Keratinocyte (primary cell): Measurements from ENCODE around the gene CRELD1. TPM values are rescaled to one million over a fixed set of nuclear protein-coding genes. Genes with fewer than 3 reads are reported as not detected.

Experiments
- DNase-seq: peaks from one replicate; pipeline ENCODE4 v3.0.0-alpha.2; 2011; ENCODE audit warnings: low read depth, missing footprints, low spot score
- FAIRE-seq: peaks from 2 replicates; lab custom pipeline; 2011; peaks lifted over from hg19 to GRCh38; lab: Jason Lieb, UNC
- H2AFZ ChIP-seq: 2 replicates; pipeline ENCODE4 v1.6.0; 2012; ENCODE audit warnings: low read length, control low read depth, inconsistent platforms; ENCODE audit not compliant: control insufficient read depth
- H3K27ac ChIP-seq: 2 replicates; pipeline ENCODE4 v1.5.1; 2011; ENCODE audit warnings: low read length; ENCODE audit not compliant: control insufficient read depth, insufficient read depth
- H3K27me3 ChIP-seq: 3 replicates; pipeline ENCODE4 v1.6.0; 2011; ENCODE audit warnings: low read length; ENCODE audit not compliant: control insufficient read depth, insufficient read depth; ENCODE audit errors: extremely low read depth
- H3K36me3 ChIP-seq, 2 experiments: 2 replicates in 1 of 2; 3 replicates in 1 of 2; pipeline ENCODE4 v1.5.1; 2011; ENCODE audit warnings: low read length in 2 of 2, mild to moderate bottlenecking in 1 of 2; ENCODE audit not compliant: control insufficient read depth in 2 of 2, insufficient read depth in 2 of 2; ENCODE audit errors: extremely low read depth in 1 of 2
- H3K4me1 ChIP-seq: 3 replicates; pipeline ENCODE4 v1.5.1; 2011; ENCODE audit warnings: low read length; ENCODE audit not compliant: control insufficient read depth, insufficient read depth; ENCODE audit errors: extremely low read depth
- H3K4me2 ChIP-seq: 3 replicates; pipeline ENCODE4 v1.6.0; 2011; ENCODE audit warnings: low read depth, low read length; ENCODE audit not compliant: control insufficient read depth, insufficient read depth; ENCODE audit errors: extremely low read depth
- H3K4me3 ChIP-seq, 3 experiments: fragments of 200-600 bp in 1 of 3; sonication (generic) in 1 of 3; 2 replicates in 2 of 3; 3 replicates in 1 of 3; pipeline ENCODE4 v1.5.1; 2011 to 2016; ENCODE audit warnings: low read length in 3 of 3, mild to moderate bottlenecking in 3 of 3, control low read depth in 2 of 3, inconsistent platforms in 1 of 3, low read depth in 1 of 3, mixed read lengths in 1 of 3, mixed run types in 1 of 3, moderate library complexity in 1 of 3; ENCODE audit not compliant: control insufficient read depth in 2 of 3, insufficient read depth in 2 of 3; ENCODE audit errors: extremely low read depth in 1 of 3
- H3K79me2 ChIP-seq: 2 replicates; pipeline ENCODE4 v1.6.0; 2012; ENCODE audit warnings: low read length; ENCODE audit not compliant: control insufficient read depth, insufficient read depth
- H3K9ac ChIP-seq: 3 replicates; pipeline ENCODE4 v1.6.0; 2011; ENCODE audit warnings: low read length; ENCODE audit not compliant: control insufficient read depth, insufficient read depth; ENCODE audit errors: extremely low read depth
- H3K9me1 ChIP-seq: 3 replicates; pipeline ENCODE4 v1.6.0; 2011; ENCODE audit warnings: low read length; ENCODE audit not compliant: control insufficient read depth, insufficient read depth; ENCODE audit errors: extremely low read depth
- H3K9me3 ChIP-seq: 2 replicates; pipeline ENCODE4 v1.5.1; 2012; ENCODE audit warnings: low read depth, low read length; ENCODE audit not compliant: control insufficient read depth
- H4K20me1 ChIP-seq: 3 replicates; pipeline ENCODE4 v1.6.0; 2011; ENCODE audit warnings: low read length; ENCODE audit not compliant: control insufficient read depth, insufficient read depth; ENCODE audit errors: extremely low read depth
- EZH2 ChIP-seq: IDR thresholded peaks from one replicate; pipeline ENCODE4 v1.6.1; 2012; ENCODE audit warnings: inconsistent platforms, mild to moderate bottlenecking, low read length, moderate library complexity
- dilution Hi-C: fragments of 300-500 bp; cut with MboI; formaldehyde crosslinking; loops from one replicate; pipeline ENCODE4 v1.7.0; 2020; ENCODE audit warnings: low sequenced_read_pairs; ENCODE audit not compliant: extremely low pct_ligation_motif_present
- polyA plus RNA-seq, 5 experiments: library from polyadenylated mRNA; depleted of rRNA in 3 of 5; stranded (reverse) in 3 of 5; stranded (forward) in 1 of 5; unstranded in 1 of 5; fragments of >200 nt; gene quantifications; 1 replicate in 1 of 5; 2 replicates in 3 of 5; 3 replicates in 1 of 5; pipeline versions ENCODE4 v1.2.1 to v1.2.3, GENCODE V29; 2011 to 2012; ENCODE audit warnings: missing spikeins in 2 of 5, low read depth in 1 of 5, low replicate concordance in 1 of 5
- TF ChIP-seq, protein P1 (sequence below), 3 experiments: IDR thresholded peaks in 1 of 3; conservative IDR thresholded peaks in 1 of 3; optimal IDR thresholded peaks in 1 of 3; 2 replicates in 2 of 3; 3 replicates in 1 of 3; pipeline versions ENCODE3 to v1.5.1; 2011; ENCODE audit warnings: low read length in 3 of 3, mild to moderate bottlenecking in 3 of 3, moderate library complexity in 2 of 3, control low read depth in 1 of 3, inconsistent platforms in 1 of 3; ENCODE audit not compliant: insufficient read depth in 2 of 3; ENCODE audit errors: extremely low read depth in 1 of 3

CRELD1 gene
- polyA plus RNA-seq, 1 donor (not counting 4 experiments of a cell fraction or from before 2014, with no cell fraction given) = 11.2 TPM

DNA sequence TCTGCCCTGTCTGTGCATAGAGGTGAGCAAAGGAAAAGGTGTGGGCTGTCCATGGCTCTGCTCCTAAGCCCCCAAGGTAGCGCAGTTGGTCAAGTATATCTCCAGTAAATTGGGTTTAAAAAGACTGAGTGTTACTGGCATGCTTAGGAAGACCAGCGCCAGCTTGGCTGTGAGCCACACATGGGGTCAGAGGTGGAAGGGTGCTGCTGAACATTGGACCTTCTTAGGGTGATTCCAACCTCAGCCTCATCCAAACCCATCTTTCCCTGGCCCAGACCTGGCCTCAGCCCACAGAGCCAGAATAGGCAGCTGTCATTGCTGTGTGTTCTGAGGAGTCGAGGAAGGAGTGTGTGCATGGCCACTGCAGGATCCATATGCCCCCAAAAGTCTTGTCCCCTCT, 25.3 kb upstream of the CRELD1 start:
- H3K4me3 ChIP-seq = no peak overlapping the region
- no peaks in the 10 kb centered on the region for H3K9me3 ChIP-seq
- no peak overlapping the region for H3K4me2 ChIP-seq
- dilution Hi-C loops = no loop called here
- FAIRE-seq (no peak), DNase-seq (no peak)
- no peaks in the 10 kb centered on the region for H3K27me3 ChIP-seq
- H4K20me1 ChIP-seq = no peaks in the 10 kb centered on the region
- no peak overlapping the region for H2AFZ ChIP-seq
- H3K4me1 ChIP-seq = peaks cover 19% of the 10 kb centered on the region
- no peak overlapping the region for H3K9ac ChIP-seq
- peaks cover 15 to 24% of the 10 kb centered on the region in 2 experiments for H3K36me3 ChIP-seq
- no peak for TF ChIP-seq EZH2
- TF ChIP-seq, protein P1, sequence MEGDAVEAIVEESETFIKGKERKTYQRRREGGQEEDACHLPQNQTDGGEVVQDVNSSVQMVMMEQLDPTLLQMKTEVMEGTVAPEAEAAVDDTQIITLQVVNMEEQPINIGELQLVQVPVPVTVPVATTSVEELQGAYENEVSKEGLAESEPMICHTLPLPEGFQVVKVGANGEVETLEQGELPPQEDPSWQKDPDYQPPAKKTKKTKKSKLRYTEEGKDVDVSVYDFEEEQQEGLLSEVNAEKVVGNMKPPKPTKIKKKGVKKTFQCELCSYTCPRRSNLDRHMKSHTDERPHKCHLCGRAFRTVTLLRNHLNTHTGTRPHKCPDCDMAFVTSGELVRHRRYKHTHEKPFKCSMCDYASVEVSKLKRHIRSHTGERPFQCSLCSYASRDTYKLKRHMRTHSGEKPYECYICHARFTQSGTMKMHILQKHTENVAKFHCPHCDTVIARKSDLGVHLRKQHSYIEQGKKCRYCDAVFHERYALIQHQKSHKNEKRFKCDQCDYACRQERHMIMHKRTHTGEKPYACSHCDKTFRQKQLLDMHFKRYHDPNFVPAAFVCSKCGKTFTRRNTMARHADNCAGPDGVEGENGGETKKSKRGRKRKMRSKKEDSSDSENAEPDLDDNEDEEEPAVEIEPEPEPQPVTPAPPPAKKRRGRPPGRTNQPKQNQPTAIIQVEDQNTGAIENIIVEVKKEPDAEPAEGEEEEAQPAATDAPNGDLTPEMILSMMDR (optimal IDR thresholded peaks at IDR 0.05 in 1 of 3, IDR thresholded peaks at IDR 0.05 in 1 of 3, conservative IDR thresholded peaks at IDR 0.05 in 1 of 3; ENCODE audit: extremely low read depth in 1 of 3, insufficient read depth in 2 of 3, low read length in 3 of 3) = no peak
- H3K27ac ChIP-seq = no peak overlapping the region
- H3K9me1 ChIP-seq = no peaks in the 10 kb centered on the region
- no peaks in the 10 kb centered on the region for H3K79me2 ChIP-seq

DNA sequence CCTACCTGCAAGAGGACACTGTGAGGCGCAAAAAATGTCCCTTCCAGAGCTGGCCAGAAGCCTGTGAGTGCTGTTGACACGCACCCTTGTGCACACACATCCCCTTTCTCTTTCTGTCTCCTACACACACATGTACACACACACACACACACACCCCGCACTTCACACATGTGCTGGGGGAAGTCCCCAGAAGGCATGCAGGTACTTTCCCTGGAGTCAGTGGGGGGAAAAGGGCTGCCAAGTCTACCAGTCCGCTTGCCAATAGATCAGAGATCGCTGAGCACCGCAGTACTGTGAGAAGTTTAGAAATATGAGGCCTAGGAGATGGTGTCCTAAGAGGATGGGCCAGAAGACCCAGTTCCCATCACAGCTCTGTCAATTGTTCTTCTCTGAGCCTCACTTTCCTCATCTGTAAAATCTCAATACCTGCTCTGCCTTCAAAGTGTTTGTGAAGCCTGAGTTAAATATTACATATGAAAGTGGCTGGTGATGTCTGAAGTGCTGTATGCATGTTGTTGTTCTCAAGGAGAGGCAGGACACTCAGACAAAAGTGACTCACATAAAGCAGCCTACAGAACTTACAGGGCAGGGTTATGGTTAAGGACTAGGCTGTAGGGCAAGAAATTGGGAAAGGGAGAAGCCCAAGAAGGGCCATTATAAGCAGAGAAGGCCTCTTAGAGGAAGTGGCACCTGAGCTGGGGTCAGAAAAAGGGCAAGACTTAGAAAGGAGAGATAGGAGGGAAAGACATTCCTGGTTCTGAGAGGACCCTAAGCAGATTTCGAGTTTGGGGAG, 24.2 kb upstream of the CRELD1 start:
- TF ChIP-seq, protein P1 (optimal IDR thresholded peaks at IDR 0.05 in 1 of 3, IDR thresholded peaks at IDR 0.05 in 1 of 3, conservative IDR thresholded peaks at IDR 0.05 in 1 of 3; ENCODE audit: extremely low read depth in 1 of 3, insufficient read depth in 2 of 3, low read length in 3 of 3) = no peak
- no peak for TF ChIP-seq EZH2
- H4K20me1 ChIP-seq = no peaks in the 10 kb centered on the region
- dilution Hi-C loops = no loop called here
- no peaks in the 10 kb centered on the region for H3K9me1 ChIP-seq
- H3K9ac ChIP-seq = no peak overlapping the region
- H3K4me1 ChIP-seq = peaks cover 17% of the 10 kb centered on the region
- H2AFZ ChIP-seq = no peak overlapping the region
- H3K79me2 ChIP-seq = no peaks in the 10 kb centered on the region
- H3K4me2 ChIP-seq = no peak overlapping the region
- DNase-seq = no peak
- H3K27ac ChIP-seq = no peak overlapping the region
- H3K36me3 ChIP-seq = peaks cover 15 to 24% of the 10 kb centered on the region in 2 experiments
- no peaks in the 10 kb centered on the region for H3K9me3 ChIP-seq
- no peaks in the 10 kb centered on the region for H3K27me3 ChIP-seq
- FAIRE-seq = no peak
- no peak overlapping the region for H3K4me3 ChIP-seq
